GM21515 (cell line): ENCODE results near the gene ACAP3.

ENCODE experiments used
- ATAC-seq: cut with Tn5 transposase; IDR thresholded peaks from one replicate; pipeline ENCODE4 v1.9.1; 2021; ENCODE audit not compliant: unreplicated experiment

The ACAP3 gene, protein sequence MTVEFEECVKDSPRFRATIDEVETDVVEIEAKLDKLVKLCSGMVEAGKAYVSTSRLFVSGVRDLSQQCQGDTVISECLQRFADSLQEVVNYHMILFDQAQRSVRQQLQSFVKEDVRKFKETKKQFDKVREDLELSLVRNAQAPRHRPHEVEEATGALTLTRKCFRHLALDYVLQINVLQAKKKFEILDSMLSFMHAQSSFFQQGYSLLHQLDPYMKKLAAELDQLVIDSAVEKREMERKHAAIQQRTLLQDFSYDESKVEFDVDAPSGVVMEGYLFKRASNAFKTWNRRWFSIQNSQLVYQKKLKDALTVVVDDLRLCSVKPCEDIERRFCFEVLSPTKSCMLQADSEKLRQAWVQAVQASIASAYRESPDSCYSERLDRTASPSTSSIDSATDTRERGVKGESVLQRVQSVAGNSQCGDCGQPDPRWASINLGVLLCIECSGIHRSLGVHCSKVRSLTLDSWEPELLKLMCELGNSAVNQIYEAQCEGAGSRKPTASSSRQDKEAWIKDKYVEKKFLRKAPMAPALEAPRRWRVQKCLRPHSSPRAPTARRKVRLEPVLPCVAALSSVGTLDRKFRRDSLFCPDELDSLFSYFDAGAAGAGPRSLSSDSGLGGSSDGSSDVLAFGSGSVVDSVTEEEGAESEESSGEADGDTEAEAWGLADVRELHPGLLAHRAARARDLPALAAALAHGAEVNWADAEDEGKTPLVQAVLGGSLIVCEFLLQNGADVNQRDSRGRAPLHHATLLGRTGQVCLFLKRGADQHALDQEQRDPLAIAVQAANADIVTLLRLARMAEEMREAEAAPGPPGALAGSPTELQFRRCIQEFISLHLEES

DNA sequence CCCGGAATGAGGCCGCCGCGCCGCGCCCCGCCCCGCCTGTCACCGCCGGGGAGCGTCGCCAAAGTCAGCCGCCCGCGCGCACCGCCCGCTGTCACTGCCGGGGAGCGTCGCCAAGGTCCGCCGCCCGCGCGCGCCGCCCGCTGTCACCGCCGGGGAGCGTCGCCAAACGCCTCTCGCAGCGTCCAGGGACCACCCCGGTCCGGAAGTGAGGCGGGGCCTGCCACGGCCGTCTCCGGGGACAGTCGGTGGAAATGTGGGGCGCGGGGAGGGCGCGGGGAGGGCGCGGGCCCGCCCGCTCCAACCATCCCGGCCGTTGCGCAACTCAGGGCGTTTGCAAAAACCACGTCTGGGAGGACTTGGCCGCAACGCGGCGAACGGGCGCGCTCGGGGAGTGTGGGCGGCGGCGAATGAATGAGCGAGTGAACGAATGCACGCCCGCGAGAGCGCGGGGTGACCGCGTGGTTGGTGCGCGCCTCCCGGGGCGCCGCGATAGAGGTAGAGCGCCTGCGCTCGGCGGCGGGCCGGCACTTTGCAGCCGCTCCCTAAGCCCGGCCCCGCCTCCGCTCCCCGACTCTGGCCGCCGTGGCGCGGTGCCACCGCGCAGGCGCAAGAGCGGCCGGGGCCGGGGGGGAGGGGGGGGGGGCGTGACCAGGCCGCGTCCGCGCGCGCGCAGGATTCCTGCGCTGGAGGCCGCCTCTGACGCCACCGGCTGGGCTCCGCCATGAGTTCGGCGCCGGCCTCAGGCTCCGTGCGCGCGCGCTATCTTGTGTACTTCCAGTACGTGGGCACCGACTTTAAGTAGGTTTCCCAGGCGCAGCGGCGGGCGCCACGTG is at the start of gene ACAP3, which contains the start of gene PUSL1:
TSS of gene ACAP3 (minus strand) at position 8 of the 833 bp plus-strand sequence. CDS start 115 bp downstream, outside the sequence.
TSS of gene PUSL1 (plus strand) at position 675 of the 833 bp plus-strand sequence. CDS start at position 722, 47 bp downstream.
- peak; percentile 50 for ATAC-seq

DNA sequence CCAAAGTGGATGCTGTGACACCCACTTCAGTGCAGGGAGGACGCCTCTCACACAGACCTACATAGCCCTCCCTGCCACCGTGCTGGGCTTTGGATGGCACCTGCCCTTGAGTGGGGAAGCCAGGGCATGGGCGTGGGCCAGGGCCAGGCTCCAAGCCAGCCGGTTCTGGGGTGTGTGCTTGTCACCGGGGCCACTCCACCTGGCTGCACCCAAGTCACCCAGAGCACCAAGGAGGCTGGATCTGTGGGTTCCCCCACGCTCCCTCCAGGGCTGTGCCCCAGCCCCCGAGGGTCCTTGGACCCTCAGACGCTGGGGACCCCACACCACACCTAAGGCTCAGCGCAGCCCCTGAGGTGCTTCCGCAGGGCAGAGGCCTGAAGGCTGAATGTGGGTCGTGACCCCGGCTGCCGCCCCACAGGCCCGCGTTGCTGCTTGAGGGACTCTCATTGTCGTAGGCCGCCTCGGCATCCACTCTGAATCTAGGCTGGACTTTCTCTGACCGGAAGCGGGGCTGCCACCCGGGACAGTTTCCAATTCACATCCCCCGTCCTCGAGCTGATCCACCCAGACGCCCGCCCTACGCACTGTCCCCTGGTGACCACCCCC is 49.2 kb upstream of the ACAP3 start:
- ATAC-seq = no peak

DNA sequence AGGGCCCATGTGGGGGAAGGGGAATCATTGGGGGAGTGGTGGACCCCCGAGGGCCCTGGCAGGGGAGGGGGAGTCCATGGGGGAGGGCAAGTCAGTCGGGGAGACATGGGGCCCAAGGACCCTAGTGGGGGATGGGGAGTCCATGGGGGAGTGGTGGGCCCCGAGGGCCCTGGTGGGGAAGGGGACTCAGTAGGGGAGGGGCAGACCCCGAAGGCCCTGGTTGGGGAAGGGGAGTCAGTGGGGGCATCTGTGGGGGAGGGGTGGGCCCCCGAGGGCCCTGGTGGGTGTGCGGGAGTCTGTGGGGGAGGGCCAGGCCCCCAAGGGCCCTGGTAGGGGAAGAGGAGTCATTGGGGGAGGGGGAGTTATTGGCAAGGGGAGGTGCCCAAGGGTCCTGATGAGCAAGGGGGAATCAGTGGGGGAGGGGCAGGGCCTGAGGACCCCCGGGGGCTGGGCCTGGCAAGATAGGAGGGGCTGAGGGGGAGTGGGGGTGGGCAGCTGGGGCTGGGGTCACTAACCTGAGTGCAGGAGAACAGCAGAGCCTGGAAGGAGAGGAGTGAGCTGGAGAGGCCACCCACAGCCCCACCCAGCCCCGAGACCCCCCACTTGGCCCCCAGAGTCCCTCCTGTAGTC is 48.6 kb upstream of the ACAP3 start:
- no peak for ATAC-seq

DNA sequence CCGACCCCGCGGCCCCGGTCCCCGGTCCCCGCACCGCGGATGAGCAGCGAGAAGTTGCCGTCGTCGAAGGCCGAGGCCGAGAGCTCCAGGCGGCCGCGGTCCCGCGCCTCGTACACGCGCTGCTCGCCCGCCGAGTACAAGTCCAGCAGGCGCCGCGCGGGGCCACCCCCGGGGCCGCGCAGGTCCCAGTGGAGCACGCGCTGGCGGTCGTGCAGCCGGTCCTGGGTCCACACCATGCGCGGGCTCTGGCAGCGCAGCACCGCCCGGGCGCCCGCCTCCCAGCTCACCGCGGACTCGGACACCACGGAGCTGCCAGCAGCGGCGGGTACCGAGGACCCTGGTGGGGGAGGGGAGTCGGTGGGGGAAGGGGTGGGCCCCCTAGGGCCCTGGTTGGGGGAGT is 47.7 kb upstream of the ACAP3 start:
- ATAC-seq = no peak

DNA sequence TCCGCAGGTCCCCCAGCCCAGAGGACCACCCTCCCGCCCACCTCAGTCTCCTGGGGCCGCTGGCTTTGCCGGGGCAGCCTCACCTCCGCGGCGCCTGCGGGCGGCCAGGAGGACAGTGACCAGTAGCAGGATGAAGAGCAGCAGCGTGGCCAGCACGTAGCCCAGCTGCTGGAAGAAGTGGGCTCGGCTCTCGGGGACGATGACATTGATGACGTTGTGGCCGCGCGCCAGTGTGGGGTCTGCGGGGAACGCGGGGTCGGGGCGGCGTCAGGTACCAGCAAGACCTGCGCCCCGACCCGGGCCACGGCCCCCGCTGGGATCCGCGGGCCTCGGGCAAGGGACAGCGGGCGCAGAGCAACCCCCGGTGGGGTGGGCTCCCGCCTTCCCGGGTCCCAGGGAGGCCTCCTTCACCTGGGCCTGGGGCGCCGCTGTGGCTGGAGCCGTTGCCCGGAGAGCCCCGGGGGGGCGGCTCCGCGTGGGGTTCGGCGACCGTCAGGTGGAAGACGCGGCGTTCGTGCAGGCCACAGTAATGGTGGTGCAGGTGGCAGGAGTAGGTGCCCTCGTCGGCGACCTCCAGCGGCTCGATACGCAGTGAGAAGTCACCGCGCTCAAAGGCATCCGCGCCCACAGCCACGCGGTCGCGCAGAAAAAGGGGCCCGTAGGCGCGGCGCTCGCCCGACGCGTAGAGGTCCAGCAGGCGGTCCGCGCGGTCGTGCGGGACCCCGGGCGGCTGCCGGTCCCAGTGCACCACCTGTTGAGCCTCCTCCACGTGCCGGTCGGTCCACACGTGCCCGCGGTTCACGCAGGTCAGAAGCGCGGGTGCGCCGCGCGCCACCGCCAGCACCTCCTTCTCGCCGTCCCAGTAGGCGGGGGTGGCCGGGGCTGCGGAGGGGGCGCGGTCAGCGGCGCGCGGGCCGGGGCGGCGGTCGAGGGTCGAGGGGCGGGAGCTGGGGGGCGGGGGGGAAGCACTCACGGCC is 46.8 kb upstream of the ACAP3 start:
- no peak for ATAC-seq

DNA sequence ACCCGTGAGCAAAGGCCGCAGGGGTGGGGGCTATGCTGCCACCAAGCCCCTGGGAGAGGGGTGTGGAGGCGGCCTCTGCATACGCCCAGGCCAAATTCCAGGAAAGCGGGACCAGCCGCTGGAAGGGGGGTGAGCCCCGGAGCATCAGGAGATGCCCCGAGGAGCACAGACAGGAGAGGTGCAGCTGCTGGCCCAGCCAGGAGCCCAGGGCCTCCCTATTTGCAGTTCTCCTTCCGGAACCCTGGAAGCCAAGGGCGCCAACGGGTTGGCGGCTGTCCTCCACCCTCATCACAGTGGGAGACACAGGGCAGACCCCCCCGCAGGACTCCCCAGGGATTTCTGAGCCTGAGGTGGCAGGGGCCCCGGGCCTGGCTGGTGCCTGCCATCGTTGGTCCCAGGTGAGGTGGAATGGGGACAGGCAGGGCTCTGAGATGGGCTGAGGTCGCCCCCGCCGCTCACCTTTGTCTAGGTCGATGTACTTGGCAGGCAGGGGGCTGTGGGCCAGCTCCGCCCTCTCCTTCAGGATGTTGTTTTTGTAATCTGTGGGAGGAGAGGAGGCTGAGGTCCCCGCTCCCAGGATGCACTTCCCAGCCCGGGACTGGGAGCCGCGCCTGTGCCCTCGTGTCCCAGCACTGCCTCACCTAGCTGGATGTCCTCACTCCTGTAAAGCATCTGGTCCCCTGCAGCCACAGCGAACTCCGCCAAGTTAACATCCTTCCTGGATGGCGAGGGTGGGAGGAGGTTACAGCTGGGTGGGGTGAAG is 45.8 kb upstream of the ACAP3 start:
- ATAC-seq = no peak

DNA sequence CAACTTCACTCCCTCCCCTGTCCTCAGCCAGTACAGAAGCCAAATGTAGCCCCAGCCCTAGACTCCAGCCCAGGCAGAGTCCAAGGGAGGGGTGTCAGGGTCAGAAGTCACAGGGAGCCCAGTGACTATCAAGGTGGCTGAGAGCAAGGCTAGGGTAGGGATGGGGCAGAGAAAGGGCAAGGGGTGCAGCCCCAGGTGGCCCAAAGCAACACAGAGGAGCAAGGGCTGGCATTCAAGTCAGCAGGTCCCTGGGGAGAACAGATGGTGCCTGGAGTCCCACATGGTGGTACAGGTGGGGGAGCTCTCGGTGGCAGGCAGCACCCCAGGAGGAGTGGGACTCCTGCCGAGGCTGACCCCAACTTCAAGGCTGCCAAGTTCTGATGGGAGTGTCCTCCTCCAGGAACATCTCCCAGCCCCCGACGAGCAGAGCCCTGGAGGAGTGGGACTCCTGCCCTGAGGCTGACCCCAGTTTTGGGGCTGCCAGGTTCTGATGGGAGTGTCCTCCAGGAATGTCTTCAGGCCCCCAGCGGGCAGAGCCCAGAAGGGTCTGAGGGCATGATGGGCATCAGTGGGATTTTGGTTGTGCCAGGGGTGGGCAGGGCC is 45.2 kb upstream of the ACAP3 start:
- ATAC-seq = no peak

DNA sequence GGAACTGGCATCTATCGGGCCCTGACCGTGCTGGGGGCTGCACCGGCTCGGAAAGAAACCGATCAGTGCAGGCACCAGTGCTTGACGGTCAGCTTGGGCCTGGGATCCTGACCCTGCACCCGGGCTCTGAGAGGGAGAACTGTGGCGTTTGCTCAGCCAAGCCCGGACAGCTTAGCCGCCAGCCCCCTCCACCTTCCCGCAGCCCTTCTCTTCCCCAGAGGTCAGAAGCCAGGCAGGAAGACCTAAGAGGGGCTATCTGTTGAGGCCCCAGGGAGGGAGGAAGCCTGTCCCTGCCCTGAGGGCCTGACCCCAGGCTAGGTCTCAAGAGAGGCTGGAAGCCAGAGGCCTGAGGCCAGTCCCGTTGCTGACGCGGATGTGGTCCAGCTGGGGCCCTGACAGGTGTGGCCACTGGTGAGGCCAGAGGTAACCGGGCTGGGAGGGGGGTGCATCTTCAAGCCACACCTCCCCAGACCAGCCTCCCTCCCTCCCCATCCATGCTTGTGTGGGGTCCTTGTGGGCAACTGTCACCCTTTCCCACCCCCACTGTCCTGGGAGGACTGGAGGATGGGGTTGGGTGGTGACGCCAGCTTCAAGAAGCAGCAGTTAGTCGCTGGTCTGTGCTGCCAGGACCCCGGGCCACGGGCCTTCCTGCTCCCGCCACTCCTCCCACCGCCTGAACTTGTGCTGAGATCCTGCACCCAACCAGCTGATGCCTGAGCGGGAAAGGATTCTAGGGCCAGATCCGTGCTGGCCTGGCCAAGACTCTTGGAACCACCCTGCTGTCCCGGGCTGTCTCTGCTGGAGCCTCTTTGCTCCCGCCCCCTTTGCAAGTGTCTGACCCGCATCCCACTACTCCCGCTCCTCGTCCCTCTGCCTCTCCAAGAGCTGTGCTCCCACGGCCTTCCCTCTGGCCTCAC is 44.0 kb upstream of the ACAP3 start:
- no peak for ATAC-seq

DNA sequence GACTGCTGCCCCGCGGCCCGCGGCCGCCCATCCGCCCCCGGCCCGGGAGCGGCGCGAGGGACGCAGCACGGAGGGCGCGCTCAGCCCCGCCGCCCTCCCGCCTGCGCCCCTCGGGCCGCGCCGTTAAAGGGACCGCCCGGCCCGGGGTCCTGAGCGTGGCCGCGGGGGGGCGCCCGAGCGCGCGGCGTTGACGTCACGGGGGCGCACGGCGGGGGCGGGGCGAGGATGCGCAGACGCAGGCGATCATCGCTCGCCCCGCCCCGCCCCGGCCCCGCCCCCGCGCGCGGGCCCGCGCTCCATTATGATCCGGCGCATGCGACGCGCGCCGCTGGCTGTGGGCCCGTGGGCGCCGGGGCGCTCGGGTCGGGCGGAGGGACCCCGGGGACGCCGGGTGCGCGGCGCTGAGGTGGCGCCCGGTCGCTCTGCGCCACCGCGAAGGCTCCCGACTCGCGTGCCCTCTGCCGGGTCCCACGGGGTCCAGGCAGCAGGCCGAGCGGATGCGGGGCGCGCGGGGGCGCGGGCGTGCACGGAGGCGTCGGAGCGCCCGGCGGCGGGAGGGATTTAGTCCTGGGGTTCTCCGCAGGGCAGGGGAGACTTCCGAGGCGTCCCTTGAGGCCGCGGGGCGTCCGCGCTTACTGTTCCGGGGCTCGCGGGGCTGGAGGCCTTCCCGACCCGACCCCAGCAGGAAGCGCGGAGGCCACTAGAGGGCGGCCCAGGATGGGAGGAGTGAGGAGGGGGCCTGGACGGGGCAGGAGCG is 41.7 kb upstream of the ACAP3 start, which contains the start of gene DVL1:
TSS of gene DVL1 (minus strand) at position 163 of the 757 bp plus-strand sequence. CDS start 353 bp downstream, outside the sequence.
- peak; percentile 57 for ATAC-seq

DNA sequence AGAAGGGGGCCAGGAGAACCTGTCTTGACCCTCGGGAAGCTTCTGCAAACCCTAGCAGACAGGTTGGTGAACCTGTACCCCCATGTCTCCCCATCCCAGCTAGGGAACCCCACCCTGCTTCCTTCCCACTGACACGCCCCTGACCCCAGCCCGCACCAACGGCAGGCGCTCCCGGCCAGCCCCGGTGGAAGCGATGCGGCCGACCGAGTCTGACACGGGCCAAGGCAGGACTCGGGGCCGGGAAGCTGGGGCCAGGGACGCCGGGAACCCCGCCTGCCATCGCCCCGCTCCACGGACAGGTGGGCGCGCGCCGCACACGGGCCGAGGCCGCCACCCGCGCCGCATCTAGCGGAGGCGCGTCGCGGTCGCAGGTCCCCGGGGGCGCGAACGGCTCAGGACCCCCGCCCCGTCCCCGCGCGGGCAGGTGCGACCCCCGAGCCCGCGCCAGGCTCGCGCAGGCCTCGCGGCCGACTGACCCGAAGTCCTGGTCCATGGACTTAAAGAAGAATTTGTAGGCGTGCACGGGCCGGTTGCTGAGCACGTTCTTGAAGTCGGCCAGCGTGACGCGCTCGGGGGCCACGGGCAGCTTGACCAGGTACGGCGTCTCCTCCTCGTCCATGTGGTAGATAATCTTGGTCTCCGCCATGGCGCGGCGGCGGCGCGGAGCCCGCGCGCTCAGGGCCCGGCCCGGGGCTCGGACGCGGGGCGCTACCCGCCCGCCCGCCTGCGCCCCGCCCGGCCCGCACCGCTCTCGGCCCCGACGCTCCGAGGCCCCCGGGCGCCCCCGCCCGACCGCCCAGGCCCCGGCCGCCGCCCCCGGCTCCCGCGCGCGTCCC is 40.9 kb upstream of the ACAP3 start:
- ATAC-seq = peak; percentile 9

DNA sequence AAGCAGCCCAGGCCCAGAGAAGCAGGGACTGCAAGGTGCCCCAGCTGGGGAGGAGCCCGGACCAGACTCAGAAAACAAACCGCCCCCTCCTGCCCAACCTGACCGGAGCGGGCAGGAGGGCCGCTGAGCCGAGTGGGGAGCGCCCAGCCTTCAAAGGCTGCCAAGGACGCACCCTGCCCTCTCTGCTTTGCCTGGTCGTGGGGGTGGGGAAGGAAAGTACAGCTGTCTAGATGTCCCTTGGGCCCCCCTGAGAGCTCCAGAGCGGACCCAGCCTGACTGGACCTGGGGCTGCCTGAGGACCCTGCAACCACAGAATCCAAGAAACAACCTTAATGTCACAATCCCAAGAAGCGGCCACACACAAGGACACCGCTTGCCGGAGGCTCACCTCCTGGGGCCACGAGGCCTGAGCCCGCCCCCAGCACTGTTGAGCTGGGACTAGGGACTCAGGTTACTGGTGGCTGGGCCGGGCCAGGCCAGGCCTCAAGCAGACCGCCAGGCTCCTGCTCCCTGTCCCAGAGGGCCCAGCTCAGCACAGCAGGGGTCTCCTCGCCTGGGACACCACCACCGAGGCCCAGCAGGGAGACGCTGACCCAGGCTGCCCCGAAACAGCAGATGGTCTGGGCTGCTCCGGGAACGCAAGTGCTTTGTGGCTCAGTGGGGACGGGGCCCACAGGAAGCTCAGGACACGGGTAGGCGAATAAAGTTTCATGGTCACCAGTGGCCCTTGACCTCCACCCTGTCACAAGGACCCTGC is 40.1 kb upstream of the ACAP3 start:
- ATAC-seq = no peak

DNA sequence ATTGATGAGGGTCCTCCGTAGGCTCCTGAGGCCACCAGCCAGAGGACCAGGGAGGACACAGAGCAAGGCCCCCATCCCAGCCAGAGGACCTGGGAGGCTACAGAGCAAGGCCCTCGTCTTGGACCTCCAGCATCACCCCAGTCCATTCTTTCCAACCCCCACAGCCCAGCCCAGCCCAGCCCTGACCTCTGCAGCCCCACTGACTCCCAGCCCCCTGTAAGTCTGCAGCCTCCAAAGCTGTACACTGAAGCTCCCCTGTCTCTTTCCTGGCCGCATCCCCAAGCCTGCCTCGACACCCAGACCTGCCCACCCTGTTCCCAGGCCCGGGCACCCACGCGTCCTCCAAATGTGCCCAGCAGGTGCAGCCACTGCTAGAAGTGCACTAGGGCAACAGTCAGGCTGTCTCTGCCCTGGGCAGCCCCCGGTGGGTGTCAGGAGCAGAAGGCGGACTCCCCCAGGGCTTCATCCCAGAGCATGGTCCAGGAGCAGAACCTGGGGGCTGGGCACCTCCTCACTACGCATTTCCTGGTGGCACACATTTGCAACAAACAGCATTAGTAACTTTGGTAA is 39.4 kb upstream of the ACAP3 start:
- no peak for ATAC-seq

DNA sequence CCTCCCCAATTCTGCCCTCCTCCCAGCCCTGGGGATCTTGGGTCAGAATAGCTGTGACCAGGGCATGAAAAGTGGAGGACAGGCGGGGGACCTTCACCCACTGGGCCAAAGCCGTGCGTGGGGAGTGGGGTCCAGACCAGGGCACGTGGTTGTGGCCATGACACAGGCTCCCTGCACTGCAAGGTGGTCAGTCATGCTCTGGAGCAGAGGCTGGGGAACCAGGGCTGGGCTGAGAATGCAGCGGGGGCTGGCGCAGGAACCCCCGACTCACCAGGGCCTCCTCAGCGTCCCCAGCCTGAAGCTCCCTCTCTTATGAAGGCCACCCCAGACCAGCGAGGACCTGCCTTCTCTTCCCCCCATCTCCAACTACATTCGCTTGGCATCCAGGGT is 38.8 kb upstream of the ACAP3 start:
- ATAC-seq = no peak

DNA sequence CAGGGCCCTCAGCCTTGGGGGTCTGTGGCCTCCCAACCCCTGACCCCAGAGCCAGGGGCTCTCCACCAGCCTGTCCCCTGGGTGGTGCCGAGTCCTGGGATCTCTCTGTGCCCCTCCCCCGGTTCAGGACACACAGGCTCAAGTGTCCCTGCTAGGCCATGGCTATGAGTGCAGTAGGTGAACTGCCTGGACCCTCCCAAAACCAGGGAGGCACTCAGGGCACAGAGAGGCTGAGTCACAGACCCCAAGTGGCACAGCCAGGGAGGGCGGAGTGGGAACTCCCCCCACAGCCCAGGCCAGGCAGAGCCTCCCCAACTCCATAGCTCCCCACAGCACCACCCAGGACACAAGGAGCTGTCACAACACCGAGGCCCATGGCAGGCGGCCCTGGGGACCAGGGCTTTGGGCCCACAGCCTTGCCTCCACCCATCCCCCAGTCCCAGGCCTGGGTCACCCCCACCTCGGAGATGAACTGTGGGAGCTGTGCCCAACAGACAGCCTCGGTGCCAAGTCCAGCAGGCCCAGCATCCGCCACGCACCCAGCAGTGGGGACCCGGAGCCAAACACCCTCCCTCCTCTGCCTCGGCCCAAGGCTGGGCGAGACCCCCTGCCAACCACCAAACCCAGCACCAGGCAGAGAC is 38.2 kb upstream of the ACAP3 start:
- no peak for ATAC-seq
